Measurements from ENCODE around the gene ZCCHC24.

DNA sequence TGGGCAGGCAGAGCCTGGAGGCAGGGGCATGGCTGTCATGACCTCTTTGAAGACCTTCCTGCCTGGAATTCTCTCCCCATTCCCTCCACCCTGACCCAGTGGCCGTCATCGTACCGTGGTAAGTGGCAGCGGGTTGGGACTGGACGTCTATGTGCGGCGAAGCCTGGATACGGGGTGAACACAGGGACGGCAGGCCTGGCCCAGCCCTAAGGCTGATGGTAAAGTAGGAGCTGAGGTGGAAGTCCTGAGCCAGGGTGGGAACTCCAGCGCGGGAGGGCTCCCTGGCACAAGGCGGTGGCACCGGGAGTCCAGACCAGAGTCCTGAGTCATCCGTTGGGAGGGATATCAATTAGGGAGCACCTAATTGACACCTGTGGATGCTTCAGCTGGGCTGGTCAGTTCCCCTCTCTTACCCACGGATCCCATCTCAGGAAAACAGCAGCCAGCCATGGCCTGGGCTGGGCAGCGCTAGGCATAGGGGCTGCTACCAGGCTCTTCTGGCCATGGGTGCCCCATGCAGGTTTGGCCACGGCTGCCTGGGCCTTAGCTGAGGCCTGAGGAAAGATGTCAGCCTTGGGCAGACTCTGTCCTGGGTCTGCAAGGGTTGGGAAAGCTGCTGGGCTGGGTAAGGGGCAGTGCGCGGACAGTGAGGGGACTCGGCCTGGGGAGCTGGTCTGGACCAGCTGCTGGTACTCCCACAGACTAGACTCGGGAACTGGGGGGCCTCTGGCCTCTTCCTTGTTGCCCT is 94.8 kb downstream of the ZCCHC24 start:
- TF ChIP-seq, protein P1, sequence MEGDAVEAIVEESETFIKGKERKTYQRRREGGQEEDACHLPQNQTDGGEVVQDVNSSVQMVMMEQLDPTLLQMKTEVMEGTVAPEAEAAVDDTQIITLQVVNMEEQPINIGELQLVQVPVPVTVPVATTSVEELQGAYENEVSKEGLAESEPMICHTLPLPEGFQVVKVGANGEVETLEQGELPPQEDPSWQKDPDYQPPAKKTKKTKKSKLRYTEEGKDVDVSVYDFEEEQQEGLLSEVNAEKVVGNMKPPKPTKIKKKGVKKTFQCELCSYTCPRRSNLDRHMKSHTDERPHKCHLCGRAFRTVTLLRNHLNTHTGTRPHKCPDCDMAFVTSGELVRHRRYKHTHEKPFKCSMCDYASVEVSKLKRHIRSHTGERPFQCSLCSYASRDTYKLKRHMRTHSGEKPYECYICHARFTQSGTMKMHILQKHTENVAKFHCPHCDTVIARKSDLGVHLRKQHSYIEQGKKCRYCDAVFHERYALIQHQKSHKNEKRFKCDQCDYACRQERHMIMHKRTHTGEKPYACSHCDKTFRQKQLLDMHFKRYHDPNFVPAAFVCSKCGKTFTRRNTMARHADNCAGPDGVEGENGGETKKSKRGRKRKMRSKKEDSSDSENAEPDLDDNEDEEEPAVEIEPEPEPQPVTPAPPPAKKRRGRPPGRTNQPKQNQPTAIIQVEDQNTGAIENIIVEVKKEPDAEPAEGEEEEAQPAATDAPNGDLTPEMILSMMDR (conservative IDR thresholded peaks at IDR 0.05; ENCODE audit: low read length) = no peak
- no peak for TF ChIP-seq EZH2phosphoT487 (IDR thresholded peaks at IDR 0.05; ENCODE audit: borderline replicate concordance, low read depth, low read length)

All from OCI-LY7 (cell line).